IPS-18a (cell line): Measurements from ENCODE around the gene PLXNA4.
"Not testable (repeated sequence)": the region's sequence is repeated elsewhere in the genome, so short reads cannot be mapped to it uniquely, and the experiment has no call there.

Experiments used
- H3K27ac ChIP-seq: one replicate; pipeline ENCODE4 v1.5.1; 2013; ENCODE audit warnings: low read length
- H3K27me3 ChIP-seq: one replicate; pipeline ENCODE4 v1.6.1; 2013; ENCODE audit warnings: mild to moderate bottlenecking, low read length; ENCODE audit not compliant: control insufficient read depth, insufficient read depth
- H3K36me3 ChIP-seq: one replicate; pipeline ENCODE4 v1.6.1; 2013; ENCODE audit warnings: low read depth, low read length; ENCODE audit not compliant: control insufficient read depth
- H3K4me1 ChIP-seq: one replicate; pipeline ENCODE4 v1.6.1; 2013; ENCODE audit warnings: low read depth, low read length; ENCODE audit not compliant: control insufficient read depth
- H3K4me3 ChIP-seq: one replicate; pipeline ENCODE4 v1.5.1; 2013; ENCODE audit warnings: low read length
- H3K9ac ChIP-seq: one replicate; pipeline ENCODE4 v1.6.1; 2013; ENCODE audit warnings: mild to moderate bottlenecking, low read length, moderate library complexity
- H3K9me3 ChIP-seq: one replicate; pipeline ENCODE4 v1.6.1; 2013; ENCODE audit warnings: low read depth, low read length; ENCODE audit not compliant: control insufficient read depth

PLXNA4 gene

DNA sequence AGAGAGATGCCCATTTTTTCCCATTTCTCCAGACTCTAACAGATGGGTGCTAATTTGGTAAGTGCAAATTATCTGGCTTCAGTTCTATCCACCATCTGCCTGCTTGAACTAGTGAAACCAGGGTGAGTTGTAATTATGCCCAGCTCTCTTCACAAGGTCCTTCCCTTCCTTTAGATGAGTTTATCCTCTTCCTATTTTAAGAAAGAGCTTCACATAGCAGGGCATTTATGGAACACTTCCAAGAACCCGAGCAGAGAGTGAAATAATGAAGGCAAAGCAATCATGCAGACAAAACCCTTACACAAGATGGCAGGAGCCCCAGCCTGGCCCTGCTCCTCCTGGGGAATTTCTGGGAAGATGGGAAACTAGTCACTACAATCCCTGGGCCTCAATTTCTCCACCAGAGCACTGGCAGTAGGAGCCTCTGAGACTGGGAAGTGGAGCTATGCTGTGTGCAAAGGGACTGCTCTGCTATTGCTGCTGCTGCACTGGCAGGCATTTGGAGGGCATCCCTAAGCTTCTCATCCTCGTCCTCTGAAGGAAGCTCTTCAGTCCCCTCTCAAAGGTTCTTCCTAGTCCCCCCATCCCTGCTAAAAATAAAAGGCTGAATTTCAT lies 33.7 kb upstream of the PLXNA4 start:
- Histone ChIP-seq H3K36me3 (no peaks in the 10 kb centered on the region), H3K4me3 (no peak overlapping the region), H3K4me1 (peaks cover 6% of the 10 kb centered on the region), H3K27me3 (no peaks in the 10 kb centered on the region), H3K27ac (no peak overlapping the region), H3K9me3 (no peaks in the 10 kb centered on the region), H3K9ac (no peak overlapping the region)

- Histone ChIP-seq H3K36me3 (no peaks in the 10 kb centered on the region), H3K27me3 (no peaks in the 10 kb centered on the region)
Observed at GRCh38 chr7:132609222-132609621, 33.0 kb upstream of the PLXNA4 start.

GRCh38 chr7:132608523-132608922 lies 32.3 kb upstream of the PLXNA4 start:
- no peaks in the 10 kb centered on the region for H3K4me1 ChIP-seq
- H3K36me3 ChIP-seq = no peaks in the 10 kb centered on the region
- no peak overlapping the region for H3K9ac ChIP-seq
- no peaks in the 10 kb centered on the region for H3K9me3 ChIP-seq
- no peak overlapping the region for H3K27ac ChIP-seq
- no peaks in the 10 kb centered on the region for H3K27me3 ChIP-seq
- no peak overlapping the region for H3K4me3 ChIP-seq

More at GRCh38 chr7:132609222-132609621, 33.0 kb upstream of the PLXNA4 start:
- H3K27ac ChIP-seq = no peak overlapping the region
- no peak overlapping the region for H3K4me3 ChIP-seq
- H3K9me3 ChIP-seq = no peaks in the 10 kb centered on the region
- peaks cover 2% of the 10 kb centered on the region for H3K4me1 ChIP-seq
- H3K9ac ChIP-seq = no peak overlapping the region

GRCh38 chr7:132607656-132608055 lies 31.4 kb upstream of the PLXNA4 start:
- Histone ChIP-seq H3K4me3 (no peak overlapping the region), H3K9me3 (no peaks in the 10 kb centered on the region), H3K27ac (no peak overlapping the region), H3K4me1 (no peaks in the 10 kb centered on the region), H3K9ac (no peak overlapping the region), H3K27me3 (no peaks in the 10 kb centered on the region), H3K36me3 (no peaks in the 10 kb centered on the region)

DNA sequence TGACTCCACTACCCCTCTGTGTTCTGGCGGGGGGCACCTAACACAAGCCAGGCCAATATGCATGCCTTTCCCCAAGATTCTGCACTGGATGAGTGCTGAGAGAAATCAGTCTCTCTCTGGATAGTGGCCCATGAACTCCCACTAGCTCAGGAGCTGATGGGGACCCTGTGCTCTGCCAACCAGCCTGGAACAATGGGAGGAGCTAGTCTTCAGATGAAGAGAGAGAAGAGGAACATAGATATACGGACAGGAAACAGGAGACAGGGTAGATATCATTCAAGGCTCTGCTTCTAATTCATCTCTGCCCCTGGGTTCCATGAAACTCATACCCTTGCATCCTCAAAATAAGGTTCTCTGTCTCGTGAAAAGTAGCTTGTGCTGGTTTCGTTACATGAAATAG lies 27.9 kb upstream of the PLXNA4 start:
- no peaks in the 10 kb centered on the region for H3K27me3 ChIP-seq

DNA sequence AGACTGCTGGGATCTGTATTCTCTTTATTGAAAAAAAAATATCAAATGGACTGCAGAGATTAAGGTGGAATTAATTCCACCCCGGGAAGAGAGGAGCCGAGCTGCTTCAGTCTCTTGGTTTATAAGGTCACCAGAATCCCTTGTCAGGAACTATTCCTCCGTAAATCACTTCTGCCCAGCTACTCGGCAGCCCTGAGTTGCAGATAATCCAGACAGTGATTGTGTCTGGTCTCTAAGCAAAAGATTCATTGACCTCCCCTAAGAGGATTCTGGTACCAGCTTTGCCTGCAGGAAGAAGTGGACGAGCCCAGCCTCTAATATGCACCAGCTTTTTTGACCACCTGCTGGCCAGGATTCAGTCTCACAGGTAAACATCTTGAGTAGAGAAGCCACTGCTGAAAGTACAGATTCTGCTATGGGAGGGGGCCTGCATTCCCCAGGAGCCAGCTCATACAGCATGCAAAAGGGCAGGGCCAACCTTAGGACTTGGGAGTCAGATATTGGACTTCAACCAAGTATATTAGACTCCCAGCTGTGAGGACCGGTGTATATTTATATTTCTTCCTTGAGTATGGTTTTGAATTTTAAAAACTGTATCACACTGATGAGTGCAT lies 27.1 kb upstream of the PLXNA4 start:
- H3K27ac ChIP-seq = no peak overlapping the region
- H3K9ac ChIP-seq = no peak overlapping the region
- no peaks in the 10 kb centered on the region for H3K36me3 ChIP-seq
- no peaks in the 10 kb centered on the region for H3K27me3 ChIP-seq
- no peak overlapping the region for H3K4me3 ChIP-seq
- H3K4me1 ChIP-seq = no peaks in the 10 kb centered on the region
- no peaks in the 10 kb centered on the region for H3K9me3 ChIP-seq

More for the DNA sequence above, 27.9 kb upstream of the PLXNA4 start:
- no peak overlapping the region for H3K4me3 ChIP-seq
- no peaks in the 10 kb centered on the region for H3K9me3 ChIP-seq
- H3K4me1 ChIP-seq = no peaks in the 10 kb centered on the region
- H3K27ac ChIP-seq = no peak overlapping the region
- no peaks in the 10 kb centered on the region for H3K36me3 ChIP-seq
- no peak overlapping the region for H3K9ac ChIP-seq

DNA sequence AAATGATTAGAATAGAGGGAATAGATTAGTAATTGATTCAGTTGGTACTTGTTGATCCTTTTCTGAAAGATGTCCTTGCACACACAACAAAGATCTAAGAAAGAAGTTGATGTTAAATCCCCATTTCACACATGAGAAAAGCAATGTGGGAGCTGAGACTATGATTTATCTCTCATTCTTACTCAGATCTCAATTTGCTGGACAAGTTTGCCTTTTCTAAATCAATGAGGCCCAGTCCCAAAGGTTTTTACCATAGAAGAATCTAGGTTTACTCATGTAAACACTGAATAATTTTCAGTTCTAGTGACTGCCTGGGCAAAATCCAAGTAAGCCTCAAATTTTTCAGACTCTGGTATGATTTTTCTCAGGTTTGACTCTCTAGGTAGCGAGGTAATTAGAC lies 25.5 kb upstream of the PLXNA4 start:
- no peaks in the 10 kb centered on the region for H3K27me3 ChIP-seq
- no peak overlapping the region for H3K27ac ChIP-seq
- H3K9ac ChIP-seq = no peak overlapping the region
- H3K36me3 ChIP-seq = no peaks in the 10 kb centered on the region
- H3K4me3 ChIP-seq = no peak overlapping the region
- H3K4me1 ChIP-seq = no peaks in the 10 kb centered on the region
- no peaks in the 10 kb centered on the region for H3K9me3 ChIP-seq

GRCh38 chr7:132596588-132596987 lies 20.3 kb upstream of the PLXNA4 start:
- H3K9me3 ChIP-seq = no peaks in the 10 kb centered on the region
- no peaks in the 10 kb centered on the region for H3K36me3 ChIP-seq
- no peak overlapping the region for H3K9ac ChIP-seq
- H3K27ac ChIP-seq = no peak overlapping the region
- H3K4me3 ChIP-seq = no peak overlapping the region
- H3K27me3 ChIP-seq = no peaks in the 10 kb centered on the region
- H3K4me1 ChIP-seq = no peaks in the 10 kb centered on the region

- not testable (repeated sequence) for H3K27me3 ChIP-seq, H3K9ac ChIP-seq, H3K36me3 ChIP-seq
Observed at GRCh38 chr7:132594741-132595140, 18.5 kb upstream of the PLXNA4 start.

GRCh38 chr7:132592936-132593335 lies 16.7 kb upstream of the PLXNA4 start:
- H3K4me3 ChIP-seq = no peak overlapping the region
- no peaks in the 10 kb centered on the region for H3K27me3 ChIP-seq
- H3K4me1 ChIP-seq = no peaks in the 10 kb centered on the region
- no peaks in the 10 kb centered on the region for H3K9me3 ChIP-seq
- H3K9ac ChIP-seq = no peak overlapping the region
- no peak overlapping the region for H3K27ac ChIP-seq
- H3K36me3 ChIP-seq = no peaks in the 10 kb centered on the region

More at GRCh38 chr7:132594741-132595140, 18.5 kb upstream of the PLXNA4 start:
- H3K4me1 ChIP-seq, H3K4me3 ChIP-seq, H3K9me3 ChIP-seq, H3K27ac ChIP-seq: not testable (repeated sequence)

- no peaks in the 10 kb centered on the region for H3K9me3 ChIP-seq
- H3K4me3 ChIP-seq = no peak overlapping the region
- H3K4me1 ChIP-seq = no peaks in the 10 kb centered on the region
- H3K9ac ChIP-seq = no peak overlapping the region
- H3K27me3 ChIP-seq = no peaks in the 10 kb centered on the region
- H3K27ac ChIP-seq = no peak overlapping the region
- no peaks in the 10 kb centered on the region for H3K36me3 ChIP-seq
Observed at GRCh38 chr7:132592231-132592920, 16.1 kb upstream of the PLXNA4 start.

GRCh38 chr7:132590162-132590561 lies 13.9 kb upstream of the PLXNA4 start:
- no peaks in the 10 kb centered on the region for H3K36me3 ChIP-seq
- no peaks in the 10 kb centered on the region for H3K4me1 ChIP-seq
- H3K4me3 ChIP-seq = no peak overlapping the region
- no peaks in the 10 kb centered on the region for H3K27me3 ChIP-seq
- no peaks in the 10 kb centered on the region for H3K9me3 ChIP-seq
- no peak overlapping the region for H3K27ac ChIP-seq
- H3K9ac ChIP-seq = no peak overlapping the region
